ENCODE results near the gene HCRTR1.

HCRTR1 gene

DNA sequence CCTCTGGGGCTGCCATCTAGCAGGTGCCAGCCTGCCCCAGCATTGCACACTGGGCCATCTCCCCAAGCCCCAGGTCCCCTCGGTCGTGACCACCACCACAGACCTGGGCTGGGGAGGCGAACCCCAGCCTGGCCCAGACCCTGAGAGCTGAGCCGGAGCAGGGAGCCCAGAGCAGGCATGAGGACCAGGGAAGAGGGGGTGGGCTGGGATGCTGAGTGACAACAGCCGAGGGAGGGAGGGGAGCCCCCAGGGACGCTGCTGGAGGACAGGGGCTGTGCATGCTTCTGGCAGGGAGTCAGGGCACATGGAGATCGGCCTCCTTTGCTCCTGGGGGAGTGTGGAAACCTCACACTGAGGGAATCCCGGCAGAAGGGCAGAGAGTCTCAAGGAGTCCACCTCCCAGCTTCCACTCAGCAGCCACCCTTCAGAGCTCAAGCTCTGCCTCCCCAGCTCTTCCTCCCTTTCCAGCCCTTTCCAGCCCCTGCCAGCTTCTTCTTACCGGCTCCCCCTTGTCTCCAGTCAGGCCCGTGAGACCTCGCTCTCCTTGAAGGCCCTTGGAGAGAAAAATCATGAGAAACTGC lies 50.9 kb downstream of the HCRTR1 start:
- no peak overlapping the region for H3K4me3 ChIP-seq (ENCODE audit: low read depth, low read length)
- TF ChIP-seq, protein P1, sequence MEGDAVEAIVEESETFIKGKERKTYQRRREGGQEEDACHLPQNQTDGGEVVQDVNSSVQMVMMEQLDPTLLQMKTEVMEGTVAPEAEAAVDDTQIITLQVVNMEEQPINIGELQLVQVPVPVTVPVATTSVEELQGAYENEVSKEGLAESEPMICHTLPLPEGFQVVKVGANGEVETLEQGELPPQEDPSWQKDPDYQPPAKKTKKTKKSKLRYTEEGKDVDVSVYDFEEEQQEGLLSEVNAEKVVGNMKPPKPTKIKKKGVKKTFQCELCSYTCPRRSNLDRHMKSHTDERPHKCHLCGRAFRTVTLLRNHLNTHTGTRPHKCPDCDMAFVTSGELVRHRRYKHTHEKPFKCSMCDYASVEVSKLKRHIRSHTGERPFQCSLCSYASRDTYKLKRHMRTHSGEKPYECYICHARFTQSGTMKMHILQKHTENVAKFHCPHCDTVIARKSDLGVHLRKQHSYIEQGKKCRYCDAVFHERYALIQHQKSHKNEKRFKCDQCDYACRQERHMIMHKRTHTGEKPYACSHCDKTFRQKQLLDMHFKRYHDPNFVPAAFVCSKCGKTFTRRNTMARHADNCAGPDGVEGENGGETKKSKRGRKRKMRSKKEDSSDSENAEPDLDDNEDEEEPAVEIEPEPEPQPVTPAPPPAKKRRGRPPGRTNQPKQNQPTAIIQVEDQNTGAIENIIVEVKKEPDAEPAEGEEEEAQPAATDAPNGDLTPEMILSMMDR (IDR thresholded peaks at IDR 0.05; ENCODE audit: insufficient read depth, low read depth, low read length, missing control alignments), result no peak
- DNase-seq (ENCODE audit: low read depth), result no peak

DNA sequence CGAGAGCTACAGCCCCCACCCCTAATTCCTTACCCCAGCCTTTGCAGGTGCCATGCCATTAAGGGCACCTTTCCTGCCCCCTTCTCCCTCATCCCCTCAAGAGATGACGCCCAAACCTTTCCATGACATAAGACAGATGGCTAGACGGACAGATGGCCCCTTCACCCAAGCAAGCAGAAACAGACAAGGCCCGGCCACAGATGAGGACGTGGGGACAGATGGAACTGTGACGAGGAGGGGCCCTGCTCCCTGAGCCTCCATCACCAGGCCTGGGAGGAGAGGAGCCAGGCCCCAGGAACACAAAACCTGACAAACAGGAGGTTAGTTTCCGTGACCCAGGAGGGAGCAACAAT lies 51.9 kb downstream of the HCRTR1 start:
- TF ChIP-seq, protein P1 (IDR thresholded peaks at IDR 0.05; ENCODE audit: insufficient read depth, low read depth, low read length, missing control alignments), result no peak
- DNase-seq (ENCODE audit: low read depth), result no peak
- no peak overlapping the region for H3K4me3 ChIP-seq (ENCODE audit: low read depth, low read length)

DNA sequence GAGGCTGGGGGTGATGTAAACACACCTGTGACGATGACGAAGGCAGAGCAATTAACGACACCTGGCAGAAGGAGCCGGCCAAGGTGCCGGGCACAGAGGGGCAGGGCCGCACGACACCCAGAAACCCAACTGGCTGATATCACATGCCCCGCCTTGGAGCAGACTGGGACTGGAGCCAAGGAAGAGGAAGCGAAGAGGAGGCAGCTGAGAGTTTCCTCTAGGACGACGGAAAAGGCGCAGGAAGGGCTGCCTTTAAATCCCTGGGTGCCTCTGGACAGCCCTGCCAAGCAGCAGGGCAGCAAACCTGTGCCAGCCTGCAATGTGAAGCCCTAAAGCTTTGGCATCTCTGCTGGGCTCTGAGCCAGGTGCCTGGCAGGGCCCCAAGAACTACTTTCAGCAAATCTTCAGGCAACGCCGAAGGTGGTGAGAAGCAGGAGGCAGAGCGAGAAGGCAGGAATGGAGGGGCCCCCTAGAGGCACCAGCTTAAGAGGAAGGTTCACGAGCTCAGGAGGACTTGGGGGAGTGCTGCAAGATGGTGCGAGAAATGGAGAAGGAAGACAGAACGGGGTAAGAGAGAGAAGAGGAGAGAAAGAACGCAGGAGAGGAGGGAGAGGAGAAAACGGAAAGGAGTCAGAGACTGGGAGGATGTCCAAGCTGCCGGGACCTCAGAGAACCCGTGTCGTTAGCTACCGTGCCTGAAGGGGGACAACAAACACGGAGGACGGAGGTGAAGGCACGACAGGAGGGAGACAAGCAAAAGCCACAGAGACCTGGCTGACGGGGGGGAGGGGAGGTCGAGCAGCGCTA lies 52.5 kb downstream of the HCRTR1 start:
- H3K4me3 ChIP-seq (ENCODE audit: low read depth, low read length), result no peak overlapping the region
- TF ChIP-seq, protein P1 (IDR thresholded peaks at IDR 0.05; ENCODE audit: insufficient read depth, low read depth, low read length, missing control alignments), result no peak
- DNase-seq (ENCODE audit: low read depth), result no peak

- TF ChIP-seq, protein P1 (IDR thresholded peaks at IDR 0.05; ENCODE audit: insufficient read depth, low read depth, low read length, missing control alignments), result no peak
- no peak for DNase-seq (ENCODE audit: low read depth)
- H3K4me3 ChIP-seq (ENCODE audit: low read depth, low read length), result no peak overlapping the region
Observed at GRCh38 chr1:31670593-31670964, 53.1 kb downstream of the HCRTR1 start.

GRCh38 chr1:31671147-31671546 lies 53.7 kb downstream of the HCRTR1 start:
- TF ChIP-seq, protein P1 (IDR thresholded peaks at IDR 0.05; ENCODE audit: insufficient read depth, low read depth, low read length, missing control alignments), result no peak
- no peak for DNase-seq (ENCODE audit: low read depth)
- no peak overlapping the region for H3K4me3 ChIP-seq (ENCODE audit: low read depth, low read length)

- DNase-seq (ENCODE audit: low read depth), result no peak
- TF ChIP-seq, protein P1 (IDR thresholded peaks at IDR 0.05; ENCODE audit: insufficient read depth, low read depth, low read length, missing control alignments), result no peak
- H3K4me3 ChIP-seq (ENCODE audit: low read depth, low read length), result no peak overlapping the region
Observed at GRCh38 chr1:31671561-31672201, 54.2 kb downstream of the HCRTR1 start.

All from GM12865 (cell line).